Measurements from ENCODE around the gene RAP1GAP.
A peak's percentile ranks its signal among the peaks of the same experiment; 100 is the strongest.

Gene RAP1GAP

DNA sequence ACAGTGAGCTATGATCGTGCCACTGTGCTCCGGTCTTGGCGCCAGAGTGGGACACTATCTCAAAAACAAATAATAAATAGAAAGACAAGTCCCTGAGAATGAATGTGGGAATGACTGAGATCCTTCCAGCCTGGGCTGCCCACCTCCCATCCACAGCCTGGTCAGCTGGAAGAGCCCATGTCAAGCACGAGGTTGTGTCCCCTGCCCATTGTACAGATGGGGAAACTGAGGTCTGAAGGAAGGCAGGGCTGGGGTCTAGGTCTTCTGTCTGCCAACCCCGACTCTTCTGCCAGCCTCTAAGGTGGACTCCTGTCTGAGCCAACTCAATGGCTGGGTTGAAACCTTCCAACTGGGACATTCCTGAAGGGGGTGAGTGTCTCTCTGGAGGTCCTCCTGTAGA, 79.5 kb downstream of the RAP1GAP start:
- no peak for DNase-seq

GRCh38 chr1:21587602-21587953, 81.6 kb downstream of the RAP1GAP start:
- no peak for DNase-seq

DNA sequence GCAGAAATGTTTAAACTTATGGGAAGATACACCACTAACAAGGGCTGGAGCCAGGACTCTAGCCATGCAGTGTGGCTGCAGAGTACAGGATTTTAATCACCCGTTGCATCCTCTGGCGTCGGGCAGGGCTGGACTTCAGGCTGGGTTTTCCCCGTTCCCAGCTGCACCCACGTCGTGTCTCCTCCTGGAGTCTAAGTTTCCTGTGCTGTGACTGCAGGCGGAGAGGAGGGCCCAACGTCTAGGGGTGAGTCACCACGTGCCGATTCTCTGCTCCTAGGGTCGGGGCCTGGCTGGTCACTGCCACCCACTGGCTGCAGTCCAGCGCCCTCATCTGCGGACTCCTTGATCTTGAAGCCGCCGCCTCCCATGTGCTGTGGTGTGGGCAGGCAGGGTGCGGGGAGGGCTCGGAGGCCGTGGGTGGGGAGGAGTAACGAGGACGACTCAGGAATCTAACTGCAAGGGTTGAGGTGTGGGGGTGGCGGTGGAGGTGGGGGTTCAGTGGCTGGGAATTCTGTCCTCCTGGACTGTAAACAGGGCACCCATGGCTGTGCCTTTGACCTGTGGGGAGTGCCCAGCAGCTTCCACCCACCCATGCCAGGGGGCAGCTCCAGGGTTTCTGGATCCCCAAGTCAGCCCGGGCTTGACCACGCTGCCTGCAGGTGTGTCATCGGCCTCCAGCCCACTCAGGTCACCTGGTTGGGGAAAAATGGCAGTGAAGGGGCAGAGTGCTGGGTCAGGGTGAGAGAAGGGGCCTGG, 82.1 kb downstream of the RAP1GAP start:
- no peak for DNase-seq

- DNase-seq: no peak
These were observed 82.9 kb downstream of the RAP1GAP start for GRCh38 chr1:21586222-21586621.

GRCh38 chr1:21585037-21585436, 84.1 kb downstream of the RAP1GAP start:
- DNase-seq: no peak

DNA sequence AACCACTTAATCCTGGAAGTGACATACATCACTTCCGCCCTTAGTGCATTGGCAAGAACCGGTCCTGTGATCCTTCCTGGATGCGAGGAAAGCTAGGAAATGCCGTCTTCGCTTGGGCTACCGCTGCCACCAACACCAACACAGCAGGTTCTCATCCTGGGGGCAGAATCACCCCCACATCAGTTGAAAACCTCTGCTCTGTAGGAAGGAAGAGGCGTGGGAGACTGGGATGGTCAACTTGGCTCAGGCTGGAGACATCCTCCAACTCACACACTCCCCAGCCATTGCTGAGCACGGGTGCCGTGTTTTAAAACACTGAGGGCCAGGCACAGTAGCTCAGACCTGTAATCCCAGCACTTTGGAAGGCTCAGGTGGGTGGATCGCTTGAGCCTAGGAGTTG, 85.1 kb downstream of the RAP1GAP start:
- no peak for DNase-seq

DNA sequence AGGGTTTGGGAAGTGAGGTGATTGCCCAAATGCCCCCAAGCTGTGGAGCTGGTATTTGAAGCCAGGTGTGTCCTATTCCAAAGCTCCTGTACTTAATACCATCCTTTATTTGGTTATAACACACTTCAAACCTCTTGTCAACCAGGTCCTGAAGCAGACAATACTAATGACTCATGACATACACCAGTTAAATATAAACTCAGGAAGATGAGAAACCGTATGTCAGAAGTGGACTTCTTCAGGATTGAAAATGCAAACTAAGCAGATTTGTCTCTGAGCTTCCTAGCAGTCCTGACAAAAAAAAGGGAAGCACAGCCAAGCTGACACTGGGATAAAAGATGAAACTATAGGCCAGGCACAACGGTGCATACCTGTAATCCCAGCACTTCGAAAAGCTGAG, 89.4 kb downstream of the RAP1GAP start:
- no peak for DNase-seq

DNA sequence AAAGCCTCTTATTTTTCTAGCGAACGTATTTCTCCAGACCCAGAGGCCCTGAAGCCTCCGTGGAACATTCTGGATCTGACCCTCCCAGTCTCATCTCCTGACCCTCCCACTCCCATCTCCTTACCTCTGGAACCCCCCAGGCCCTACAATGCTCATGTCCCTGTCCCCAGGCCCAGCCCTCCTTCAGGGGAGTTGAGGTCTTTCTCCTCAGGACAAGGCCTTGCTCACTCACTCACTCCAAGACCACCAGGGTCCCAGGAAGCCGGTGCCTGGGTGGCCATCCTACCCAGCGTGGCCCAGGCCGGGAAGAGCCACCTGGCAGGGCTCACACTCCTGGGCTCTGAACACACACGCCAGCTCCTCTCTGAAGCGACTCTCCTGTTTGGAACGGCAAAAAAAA, 91.2 kb downstream of the RAP1GAP start:
- DNase-seq: no peak

DNA sequence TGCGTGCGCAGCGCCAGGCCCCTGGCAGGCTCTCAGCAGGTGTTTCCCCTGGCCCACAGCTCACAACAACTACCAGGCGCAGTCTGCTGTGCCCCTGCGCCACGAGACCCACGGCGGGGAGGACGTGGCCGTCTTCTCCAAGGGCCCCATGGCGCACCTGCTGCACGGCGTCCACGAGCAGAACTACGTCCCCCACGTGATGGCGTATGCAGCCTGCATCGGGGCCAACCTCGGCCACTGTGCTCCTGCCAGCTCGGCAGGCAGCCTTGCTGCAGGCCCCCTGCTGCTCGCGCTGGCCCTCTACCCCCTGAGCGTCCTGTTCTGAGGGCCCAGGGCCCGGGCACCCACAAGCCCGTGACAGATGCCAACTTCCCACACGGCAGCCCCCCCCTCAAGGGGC, 91.8 kb downstream of the RAP1GAP start:
- no peak for DNase-seq

DNA sequence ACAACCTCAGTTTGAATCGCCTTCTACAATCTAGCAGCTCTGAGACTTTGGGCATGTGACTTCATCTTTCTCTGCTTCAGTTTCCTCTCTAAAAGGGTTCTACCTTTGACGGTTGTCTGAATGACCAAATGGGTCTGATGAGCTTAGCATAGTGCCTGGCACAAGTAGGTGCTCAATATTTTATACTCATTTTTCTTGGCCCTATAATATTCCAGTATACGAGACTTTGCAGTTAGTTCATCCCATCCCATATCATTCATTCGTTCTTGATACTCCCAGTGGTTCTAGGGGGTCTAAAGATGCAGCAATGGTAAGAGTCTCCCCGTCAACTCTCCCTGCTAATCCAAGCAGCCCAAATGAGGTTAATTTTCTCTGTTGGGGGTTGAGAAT, 92.4 kb downstream of the RAP1GAP start:
- DNase-seq: no peak

- no peak for DNase-seq
These were observed 92.9 kb downstream of the RAP1GAP start for GRCh38 chr1:21576031-21576797.

DNA sequence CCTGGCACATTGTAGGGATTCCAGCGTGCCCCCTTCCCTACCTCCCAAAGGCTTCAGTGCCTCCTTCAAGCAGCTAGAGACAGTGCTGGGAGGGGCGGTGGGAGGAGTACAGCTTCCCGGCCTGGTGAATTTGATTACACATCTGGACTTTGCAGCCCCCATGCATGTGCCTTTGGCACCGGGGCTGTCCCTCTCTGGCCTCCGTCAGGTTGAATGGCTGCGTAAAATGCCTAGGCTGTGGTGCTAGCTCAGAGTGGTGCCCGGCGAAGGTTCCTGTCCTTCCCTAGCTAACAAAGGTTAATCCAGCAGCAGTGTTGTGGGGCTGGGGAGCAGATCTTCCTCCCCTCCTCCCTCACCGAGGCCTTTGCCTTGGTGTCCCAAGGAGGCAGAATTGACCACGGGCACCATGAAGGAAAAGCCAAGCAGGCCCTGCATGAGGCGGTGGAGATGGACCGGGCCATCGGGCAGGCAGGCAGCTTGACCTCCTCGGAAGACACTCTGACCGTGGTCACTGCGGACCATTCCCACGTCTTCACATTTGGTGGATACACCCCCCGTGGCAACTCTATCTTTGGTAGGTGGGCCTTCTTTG, 93.7 kb downstream of the RAP1GAP start:
- no peak for DNase-seq

DNA sequence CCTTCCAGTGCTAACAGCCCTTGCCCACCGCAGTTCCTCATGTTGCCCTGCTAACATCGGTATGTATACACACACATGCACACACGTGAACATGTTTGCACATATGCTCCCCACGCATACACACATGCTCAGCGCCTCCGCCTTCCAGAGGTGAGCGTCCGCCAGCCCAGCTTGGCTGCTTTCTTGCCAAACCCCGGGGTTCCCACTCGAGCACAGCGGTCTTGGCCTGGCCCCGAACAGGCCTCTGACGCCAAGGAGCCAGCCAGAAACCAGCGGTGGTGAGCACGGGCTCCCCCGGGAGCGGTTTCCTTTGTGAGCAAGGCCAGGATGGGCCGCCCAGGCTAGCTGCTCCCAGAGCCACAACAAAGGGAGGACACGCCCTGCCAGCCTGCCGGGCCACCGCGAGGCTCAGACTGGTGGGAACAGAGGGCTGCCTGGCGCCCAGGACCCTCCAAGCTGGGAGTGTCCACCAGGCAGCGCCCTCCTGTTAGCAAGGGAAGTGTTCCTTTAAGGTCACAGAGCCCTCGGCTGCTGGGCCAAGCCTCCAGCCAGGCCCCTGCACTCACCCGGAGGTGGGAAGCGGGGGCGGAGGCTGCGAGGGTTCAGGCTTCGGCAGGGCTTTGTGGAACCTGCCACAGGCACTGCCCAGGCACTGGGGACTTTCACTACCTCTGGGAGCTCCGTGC, 94.5 kb downstream of the RAP1GAP start:
- no peak for DNase-seq

DNA sequence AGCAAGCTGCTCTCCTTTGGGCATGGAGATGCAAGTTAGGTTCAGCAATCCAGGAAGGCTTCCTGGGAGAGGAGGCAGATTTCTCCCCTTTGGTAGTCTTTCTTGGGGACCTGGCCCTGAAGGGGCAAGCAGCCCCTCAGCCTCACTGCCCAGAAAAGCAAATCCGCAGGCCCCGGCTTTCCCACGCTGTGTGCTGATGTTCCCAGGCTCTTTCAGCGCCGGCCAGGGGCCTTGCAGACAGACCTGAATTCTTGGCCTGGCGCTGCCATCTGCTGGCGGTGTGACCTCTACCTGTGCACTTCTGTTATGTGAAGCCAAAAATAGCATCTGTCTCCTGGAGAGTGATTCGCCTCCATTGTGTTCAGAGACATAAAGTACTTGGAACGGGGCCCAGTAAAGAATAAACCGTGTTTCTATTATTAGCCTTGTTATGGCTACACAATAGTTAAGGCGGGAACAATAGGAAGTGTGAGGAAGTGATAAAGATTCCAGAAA, 95.1 kb downstream of the RAP1GAP start:
- peak; percentile 81 for DNase-seq

- no peak for DNase-seq
These were observed 95.7 kb downstream of the RAP1GAP start for GRCh38 chr1:21573475-21573874.

DNA sequence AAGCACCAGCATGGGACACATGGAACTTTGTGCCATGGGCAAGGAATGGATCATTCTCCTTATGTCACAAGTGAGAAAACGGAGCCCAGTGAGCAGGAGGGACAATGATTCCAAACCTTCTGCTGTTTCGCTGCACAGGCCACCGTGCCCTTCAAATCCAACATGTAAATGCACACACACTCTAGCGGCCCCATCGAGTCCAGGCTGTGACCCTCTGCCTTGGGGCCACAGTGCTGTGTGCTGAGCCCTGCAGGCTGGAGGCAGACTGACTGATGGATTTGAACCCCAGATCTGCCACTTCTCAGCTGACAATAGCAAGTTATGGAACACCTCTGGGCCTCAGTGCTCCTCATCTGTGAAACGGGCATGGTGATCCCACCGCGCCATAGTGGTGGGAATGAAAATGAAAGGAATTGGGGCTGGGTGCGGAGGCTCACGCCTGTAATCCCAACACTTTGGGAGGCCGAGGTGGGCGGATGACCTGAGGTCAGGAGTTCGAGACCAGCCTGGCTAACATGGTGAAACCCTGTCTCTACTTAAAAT, 96.4 kb downstream of the RAP1GAP start:
- DNase-seq: no peak

- DNase-seq: no peak
These were observed 96.9 kb downstream of the RAP1GAP start for GRCh38 chr1:21572221-21572620.

- no peak for DNase-seq
These were observed 98.3 kb downstream of the RAP1GAP start for GRCh38 chr1:21570885-21571284.

DNA sequence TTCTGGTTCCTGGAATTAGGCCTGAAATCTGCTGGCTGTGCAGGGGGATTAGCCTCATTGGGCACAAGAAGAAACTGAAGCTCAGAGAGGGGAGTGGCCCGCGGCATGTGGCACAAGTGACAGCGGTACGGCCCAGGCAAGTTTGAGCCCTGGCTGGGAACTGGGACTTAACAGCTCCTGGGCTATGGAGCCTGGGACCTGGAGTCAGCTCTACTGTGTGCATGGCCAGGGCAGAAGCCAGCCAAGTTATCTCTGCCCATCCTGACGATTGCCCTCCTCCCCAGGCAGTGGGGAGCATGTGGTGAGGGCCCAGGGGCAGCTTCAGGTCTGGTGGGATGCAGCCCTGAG, 98.7 kb downstream of the RAP1GAP start:
- no peak for DNase-seq

- no peak for DNase-seq
These were observed 99.2 kb downstream of the RAP1GAP start for GRCh38 chr1:21569820-21570527.

DNA sequence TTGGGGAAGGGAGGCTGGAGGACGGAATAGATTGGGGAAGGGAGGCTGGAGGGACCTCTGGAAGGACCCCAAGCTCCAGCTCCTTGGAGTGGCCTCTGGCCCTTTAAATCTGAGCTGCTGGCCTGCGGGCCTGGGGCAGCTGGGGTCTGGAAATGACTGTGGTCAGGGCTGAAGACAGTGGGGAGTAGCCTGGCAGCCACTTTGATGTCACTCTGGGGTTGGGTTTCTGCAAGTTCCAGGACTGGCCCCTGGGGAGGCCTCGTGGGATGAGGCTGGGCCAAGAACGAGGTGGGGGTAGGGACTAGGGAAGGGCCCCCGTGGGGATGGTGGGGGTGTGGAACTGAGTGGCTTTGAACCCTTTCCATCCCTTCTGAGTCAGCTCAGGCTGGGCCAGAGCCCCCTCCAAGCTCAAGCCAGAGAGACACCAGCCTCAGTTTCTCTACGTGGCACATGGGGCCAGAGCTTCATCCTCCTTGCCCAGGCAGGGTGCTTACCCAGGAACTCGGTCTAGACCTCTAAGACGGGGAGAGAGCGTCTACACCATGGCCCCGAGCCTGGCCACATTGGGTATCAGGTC, 100.3 kb downstream of the RAP1GAP start:
- no peak for DNase-seq
